ENCODE measurements around the gene ARID5B.

The ARID5B gene

GRCh38 chr10:62103857-62104256, 202.4 kb downstream of the ARID5B start:
- DNase-seq (ENCODE audit: low read depth in 2 of 2): no peak

- no peak for DNase-seq (ENCODE audit: low read depth in 2 of 2)
Observed at GRCh38 chr10:62106929-62107519, 205.5 kb downstream of the ARID5B start.

- no peak for DNase-seq (ENCODE audit: low read depth in 2 of 2)
Observed at GRCh38 chr10:62108759-62109586, 207.5 kb downstream of the ARID5B start.

- no peak for DNase-seq (ENCODE audit: low read depth in 2 of 2)
Observed at GRCh38 chr10:62109587-62110293, 208.2 kb downstream of the ARID5B start.

GRCh38 chr10:62112300-62112699, 210.8 kb downstream of the ARID5B start:
- DNase-seq (ENCODE audit: low read depth in 2 of 2): no peak

- DNase-seq (ENCODE audit: low read depth in 2 of 2): no peak
Observed at GRCh38 chr10:62112963-62113362, 211.5 kb downstream of the ARID5B start.

GRCh38 chr10:62113680-62114079, 212.2 kb downstream of the ARID5B start:
- DNase-seq (ENCODE audit: low read depth in 2 of 2): no peak

GRCh38 chr10:62115321-62115720, 213.8 kb downstream of the ARID5B start:
- DNase-seq (ENCODE audit: low read depth in 2 of 2): no peak

- no peak for DNase-seq (ENCODE audit: low read depth in 2 of 2)
Observed at GRCh38 chr10:62115842-62116241, 214.3 kb downstream of the ARID5B start.

- no peak for DNase-seq (ENCODE audit: low read depth in 2 of 2)
Observed at GRCh38 chr10:62116896-62117295, 215.4 kb downstream of the ARID5B start.

- DNase-seq (ENCODE audit: low read depth in 2 of 2): no peak
Observed at GRCh38 chr10:62121187-62121530, 219.7 kb downstream of the ARID5B start.

- DNase-seq (ENCODE audit: low read depth in 2 of 2): no peak
Observed at GRCh38 chr10:62127975-62128374, 226.5 kb downstream of the ARID5B start.

GRCh38 chr10:62130948-62131347, 229.4 kb downstream of the ARID5B start:
- no peak for DNase-seq (ENCODE audit: low read depth in 2 of 2)

- no peak for DNase-seq (ENCODE audit: low read depth in 2 of 2)
Observed at GRCh38 chr10:62131724-62132123, 230.2 kb downstream of the ARID5B start.

- DNase-seq (ENCODE audit: low read depth in 2 of 2): no peak
Observed at GRCh38 chr10:62133618-62134017, 232.1 kb downstream of the ARID5B start.

- no peak for DNase-seq (ENCODE audit: low read depth in 2 of 2)
Observed at GRCh38 chr10:62136931-62137330, 235.4 kb downstream of the ARID5B start.
